Loucy (cell line): ENCODE results near the gene SFT2D3.

ENCODE experiments used
- H2AFZ ChIP-seq: fragments of 200-600 bp; sonication (generic); 2 replicates; pipeline ENCODE4 v1.6.0; 2016; ENCODE audit warnings: antibody characterized with exemption, mild to moderate bottlenecking, low read length, moderate library complexity
- H3F3A ChIP-seq: fragments of 200-600 bp; 2 replicates; pipeline ENCODE4 v1.6.0; 2016; ENCODE audit warnings: antibody characterized with exemption, low read depth, mild to moderate bottlenecking
- H3K27me3 ChIP-seq: fragments of 200-600 bp; sonication (generic); 2 replicates; pipeline ENCODE4 v1.6.1; 2014; ENCODE audit warnings: low read length, mild to moderate bottlenecking; ENCODE audit not compliant: insufficient read depth, poor library complexity, severe bottlenecking
- H3K36me3 ChIP-seq: fragments of 200-600 bp; sonication (generic); 2 replicates; pipeline ENCODE4 v1.6.1; 2016; ENCODE audit warnings: low read length; ENCODE audit not compliant: insufficient read depth
- H3K4me1 ChIP-seq: fragments of 200-600 bp; sonication (generic); 2 replicates; pipeline ENCODE4 v1.5.1; 2014; ENCODE audit warnings: low read length, mild to moderate bottlenecking; ENCODE audit not compliant: insufficient read depth, poor library complexity, severe bottlenecking
- H3K4me2 ChIP-seq: fragments of 200-600 bp; sonication (generic); 2 replicates; pipeline ENCODE4 v1.6.0; 2014; ENCODE audit warnings: antibody characterized with exemption, low read length, low read depth, mild to moderate bottlenecking; ENCODE audit not compliant: poor library complexity, severe bottlenecking
- H3K4me3 ChIP-seq: fragments of 200-600 bp; sonication (generic); 2 replicates; pipeline ENCODE4 v1.5.1; 2014; ENCODE audit warnings: low read length, mild to moderate bottlenecking, mixed read lengths; ENCODE audit not compliant: poor library complexity, severe bottlenecking
- H3K79me2 ChIP-seq: fragments of 200-600 bp; sonication (generic); 2 replicates; pipeline ENCODE4 v1.6.1; 2014; ENCODE audit warnings: low read length; ENCODE audit not compliant: insufficient read depth
- H3K9ac ChIP-seq: fragments of 200-600 bp; sonication (generic); 2 replicates; pipeline ENCODE4 v1.6.0; 2014; ENCODE audit warnings: mild to moderate bottlenecking, low read depth, low read length, moderate library complexity; ENCODE audit not compliant: poor library complexity, severe bottlenecking
- H3K9me2 ChIP-seq: fragments of 200-600 bp; sonication (generic); replicated peaks from 2 replicates; pipeline ENCODE4 v1.6.1; 2016; ENCODE audit warnings: low read depth, low read length, mixed read lengths
- H3K9me3 ChIP-seq: fragments of 200-600 bp; sonication (generic); 2 replicates; pipeline ENCODE4 v1.6.1; 2014; ENCODE audit warnings: mild to moderate bottlenecking, antibody characterized with exemption, low read length, low read depth; ENCODE audit not compliant: insufficient read depth
- H4K20me1 ChIP-seq: fragments of 200-600 bp; sonication (generic); 2 replicates; pipeline ENCODE4 v1.6.0; 2014; ENCODE audit warnings: antibody characterized with exemption, low read length, mild to moderate bottlenecking; ENCODE audit not compliant: insufficient read depth, poor library complexity, severe bottlenecking
- CTCF ChIP-seq: fragments of 200-600 bp; sonication (generic); conservative IDR thresholded peaks from 2 replicates; pipeline ENCODE4 v1.5.1; 2014; ENCODE audit warnings: mild to moderate bottlenecking, antibody characterized with exemption, low read length
- EZH2phosphoT487 ChIP-seq: fragments of 200-600 bp; IDR thresholded peaks from 2 replicates; pipeline ENCODE4 v1.6.1; 2018; ENCODE audit warnings: antibody characterized with exemption, mild to moderate bottlenecking, moderate library complexity, borderline replicate concordance

SFT2D3 gene

GRCh38 chr2:127660291-127660578, 41.1 kb upstream of the SFT2D3 start:
- Histone ChIP-seq H3K79me2 (no peaks in the 10 kb centered on the region), H4K20me1 (no peaks in the 10 kb centered on the region), H2AFZ (0 out of 2 replicates have a peak overlapping the region, but pooled peaks have one; percentile 32), H3K27me3 (no peaks in the 10 kb centered on the region), H3K9me2 (no peaks in the 10 kb centered on the region), H3K4me1 (no peaks in the 10 kb centered on the region), H3K36me3 (no peaks in the 10 kb centered on the region), H3F3A (no peaks in the 10 kb centered on the region), H3K4me2 (no peak overlapping the region), H3K9me3 (no peaks in the 10 kb centered on the region), H3K4me3 (no peak overlapping the region), H3K9ac (no peak overlapping the region)
- no peak for TF ChIP-seq CTCF
- TF ChIP-seq EZH2phosphoT487, result no peak

GRCh38 chr2:127661072-127661649, 40.1 kb upstream of the SFT2D3 start:
- H3K9me2 ChIP-seq, result no peaks in the 10 kb centered on the region
- no peak overlapping the region for H3K9ac ChIP-seq
- TF ChIP-seq EZH2phosphoT487, result no peak
- TF ChIP-seq CTCF, result no peak
- H3K79me2 ChIP-seq, result no peaks in the 10 kb centered on the region
- H3K9me3 ChIP-seq, result no peaks in the 10 kb centered on the region
- no peak overlapping the region for H2AFZ ChIP-seq
- no peak overlapping the region for H3K4me3 ChIP-seq
- H3F3A ChIP-seq, result no peaks in the 10 kb centered on the region
- no peaks in the 10 kb centered on the region for H4K20me1 ChIP-seq
- no peaks in the 10 kb centered on the region for H3K4me1 ChIP-seq
- H3K4me2 ChIP-seq, result no peak overlapping the region
- H3K36me3 ChIP-seq, result no peaks in the 10 kb centered on the region
- no peaks in the 10 kb centered on the region for H3K27me3 ChIP-seq

GRCh38 chr2:127661949-127662510, 39.3 kb upstream of the SFT2D3 start:
- no peak overlapping the region for H3K4me2 ChIP-seq
- H3K9me3 ChIP-seq, result no peaks in the 10 kb centered on the region
- H2AFZ ChIP-seq, result no peak overlapping the region
- H3K9me2 ChIP-seq, result no peaks in the 10 kb centered on the region
- no peak overlapping the region for H3K4me3 ChIP-seq
- TF ChIP-seq EZH2phosphoT487 (no peak), CTCF (no peak)
- no peaks in the 10 kb centered on the region for H3K27me3 ChIP-seq
- no peaks in the 10 kb centered on the region for H3F3A ChIP-seq
- H3K4me1 ChIP-seq, result no peaks in the 10 kb centered on the region
- H4K20me1 ChIP-seq, result no peaks in the 10 kb centered on the region
- no peaks in the 10 kb centered on the region for H3K36me3 ChIP-seq
- no peak overlapping the region for H3K9ac ChIP-seq
- no peaks in the 10 kb centered on the region for H3K79me2 ChIP-seq
